GM10266 (cell line): ENCODE results near the gene BIN1.

Experiments
- DNase-seq: peaks from one replicate; pipeline ENCODE4 v3.0.0; 2012; ENCODE audit errors: extremely low spot score
- TF ChIP-seq, protein P1 (sequence below): IDR thresholded peaks from 2 replicates; pipeline ENCODE4 v1.5.1; 2012; ENCODE audit warnings: mild to moderate bottlenecking, low read depth; ENCODE audit not compliant: control insufficient read depth, insufficient read depth; ENCODE audit errors: missing control alignments

Gene BIN1

GRCh38 chr2:127103243-127104165, 3.5 kb downstream of the BIN1 start:
- DNase-seq = no peak
- TF ChIP-seq, protein P1, sequence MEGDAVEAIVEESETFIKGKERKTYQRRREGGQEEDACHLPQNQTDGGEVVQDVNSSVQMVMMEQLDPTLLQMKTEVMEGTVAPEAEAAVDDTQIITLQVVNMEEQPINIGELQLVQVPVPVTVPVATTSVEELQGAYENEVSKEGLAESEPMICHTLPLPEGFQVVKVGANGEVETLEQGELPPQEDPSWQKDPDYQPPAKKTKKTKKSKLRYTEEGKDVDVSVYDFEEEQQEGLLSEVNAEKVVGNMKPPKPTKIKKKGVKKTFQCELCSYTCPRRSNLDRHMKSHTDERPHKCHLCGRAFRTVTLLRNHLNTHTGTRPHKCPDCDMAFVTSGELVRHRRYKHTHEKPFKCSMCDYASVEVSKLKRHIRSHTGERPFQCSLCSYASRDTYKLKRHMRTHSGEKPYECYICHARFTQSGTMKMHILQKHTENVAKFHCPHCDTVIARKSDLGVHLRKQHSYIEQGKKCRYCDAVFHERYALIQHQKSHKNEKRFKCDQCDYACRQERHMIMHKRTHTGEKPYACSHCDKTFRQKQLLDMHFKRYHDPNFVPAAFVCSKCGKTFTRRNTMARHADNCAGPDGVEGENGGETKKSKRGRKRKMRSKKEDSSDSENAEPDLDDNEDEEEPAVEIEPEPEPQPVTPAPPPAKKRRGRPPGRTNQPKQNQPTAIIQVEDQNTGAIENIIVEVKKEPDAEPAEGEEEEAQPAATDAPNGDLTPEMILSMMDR = no peak

- TF ChIP-seq, protein P1 = no peak
- DNase-seq = no peak
These were observed 4.3 kb downstream of the BIN1 start for GRCh38 chr2:127102521-127103242.

- DNase-seq = no peak
- TF ChIP-seq, protein P1 = no peak
These were observed 5.0 kb downstream of the BIN1 start for GRCh38 chr2:127101756-127102477.

DNA sequence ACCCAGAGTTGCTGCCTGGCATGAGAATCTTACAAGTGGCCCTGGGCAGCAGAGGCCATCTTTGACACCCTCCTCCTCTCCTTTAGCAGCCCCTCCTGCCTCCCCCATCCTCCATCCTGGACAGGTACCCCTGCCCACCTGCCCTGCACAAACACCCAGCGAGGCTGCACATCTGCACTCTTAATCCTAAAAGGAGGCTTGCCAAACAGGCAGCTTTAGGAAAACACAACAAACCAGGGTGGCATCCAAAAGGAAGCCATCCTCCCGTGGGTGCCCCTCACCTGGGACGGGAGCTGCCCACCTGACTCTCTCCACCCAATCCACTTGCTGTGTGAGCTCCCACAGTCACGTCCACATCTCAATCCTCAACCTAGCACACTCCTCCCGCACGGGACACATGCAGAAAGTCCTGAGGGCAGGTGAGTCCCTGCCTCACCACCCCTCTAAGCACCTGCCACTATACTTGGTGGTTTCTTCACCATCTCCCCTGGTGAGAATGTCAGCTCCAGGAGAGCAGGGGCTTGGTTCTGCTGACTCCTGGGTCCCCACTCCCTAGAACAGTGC, 5.8 kb downstream of the BIN1 start:
- no peak for DNase-seq
- TF ChIP-seq, protein P1 = no peak

DNA sequence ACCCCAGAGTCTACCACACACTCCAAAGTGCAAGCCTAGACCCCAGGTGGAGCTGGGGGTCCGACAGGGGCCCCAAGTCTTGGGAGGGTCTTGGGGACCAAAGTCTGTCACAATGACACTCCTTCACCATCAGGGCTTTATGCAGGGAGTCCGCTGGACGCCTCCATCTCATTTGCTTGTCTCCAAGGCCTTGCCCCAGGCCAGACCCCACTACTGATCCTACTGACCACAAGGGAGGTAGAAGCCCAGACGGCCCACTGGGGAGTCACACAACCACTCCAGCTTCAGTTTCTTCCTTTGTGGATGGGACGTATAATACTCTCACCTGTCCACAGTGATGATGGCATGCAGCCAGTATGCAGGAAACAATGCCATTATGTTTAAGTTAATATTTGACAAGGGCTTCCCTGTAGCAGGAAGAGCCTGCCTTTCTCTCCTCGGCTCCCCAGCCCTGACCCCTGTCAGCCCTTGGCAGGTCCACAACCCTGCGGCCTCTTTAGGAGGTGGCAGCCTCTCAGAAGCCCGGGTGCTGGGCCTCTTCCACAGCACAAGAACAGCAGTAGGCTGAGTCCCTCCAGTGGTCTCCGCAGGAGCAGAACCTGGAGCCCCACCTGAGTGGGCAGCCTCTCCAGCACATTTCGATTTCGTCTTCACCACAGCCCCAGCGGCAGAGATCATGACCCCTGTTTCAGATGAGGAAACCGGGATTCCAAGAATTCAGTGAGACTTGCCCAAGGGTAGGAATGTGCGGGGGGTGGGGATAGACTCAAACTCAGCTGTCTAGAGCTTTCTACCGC, 6.5 kb downstream of the BIN1 start:
- DNase-seq = no peak
- TF ChIP-seq, protein P1 = no peak

DNA sequence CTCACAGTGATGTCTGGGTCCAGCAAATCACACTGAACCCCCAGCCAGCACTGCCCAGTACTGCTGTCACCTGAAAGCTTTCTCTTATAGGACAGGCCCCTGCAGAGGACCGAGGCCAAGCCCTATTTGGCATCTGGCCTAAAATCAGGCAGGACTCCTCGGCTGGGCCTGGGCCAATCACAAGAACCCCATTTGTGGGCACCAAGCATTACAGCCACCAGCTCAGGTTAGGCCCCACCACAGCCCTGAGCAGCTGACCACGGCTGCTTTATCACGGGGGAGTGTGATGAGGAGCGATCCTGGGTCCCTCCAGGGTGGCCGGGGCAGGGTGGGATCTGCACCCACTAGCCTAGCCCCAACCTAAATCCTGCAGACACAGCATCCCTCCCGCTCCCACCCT, 8.2 kb downstream of the BIN1 start:
- TF ChIP-seq, protein P1 = no peak
- no peak for DNase-seq
